ENCODE data around the gene SNX4.
"Not testable (repeated sequence)": the region's sequence is repeated elsewhere in the genome, so short reads cannot be mapped to it uniquely, and the experiment has no call there.

The SNX4 gene

GRCh38 chr3:125461896-125462295, 58.1 kb downstream of the SNX4 start:
- DNase-seq, result no peak

GRCh38 chr3:125460233-125460632, 59.8 kb downstream of the SNX4 start:
- DNase-seq, result no peak

- no peak for DNase-seq
Observed at GRCh38 chr3:125443923-125444322, 76.1 kb downstream of the SNX4 start.

- no peak for DNase-seq
Observed at GRCh38 chr3:125442506-125442905, 77.5 kb downstream of the SNX4 start.

GRCh38 chr3:125440970-125441369, 79.0 kb downstream of the SNX4 start:
- DNase-seq, result no peak

- no peak for DNase-seq
Observed at GRCh38 chr3:125440559-125440955, 79.4 kb downstream of the SNX4 start.

GRCh38 chr3:125437631-125438435, 82.2 kb downstream of the SNX4 start:
- peak; percentile 29 for DNase-seq

- no peak for DNase-seq
Observed at GRCh38 chr3:125436921-125437320, 83.1 kb downstream of the SNX4 start.

- no peak for DNase-seq
Observed at GRCh38 chr3:125435231-125435630, 84.8 kb downstream of the SNX4 start.

- no peak for DNase-seq
Observed at GRCh38 chr3:125434582-125435011, 85.4 kb downstream of the SNX4 start.

GRCh38 chr3:125433611-125434041, 86.4 kb downstream of the SNX4 start:
- no peak for DNase-seq

- DNase-seq, result no peak
Observed at GRCh38 chr3:125433091-125433534, 86.9 kb downstream of the SNX4 start.

GRCh38 chr3:125431912-125432790, 87.9 kb downstream of the SNX4 start:
- no peak for DNase-seq

- DNase-seq, result no peak
Observed at GRCh38 chr3:125431391-125431790, 88.6 kb downstream of the SNX4 start.

GRCh38 chr3:125428216-125428830, 91.7 kb downstream of the SNX4 start:
- no peak for DNase-seq

- DNase-seq, result no peak
Observed at GRCh38 chr3:125418306-125418705, 101.7 kb downstream of the SNX4 start.

GRCh38 chr3:125416235-125416634, 103.8 kb downstream of the SNX4 start:
- DNase-seq, result no peak

- DNase-seq, result no peak
Observed at GRCh38 chr3:125414669-125415068, 105.3 kb downstream of the SNX4 start.

- no peak for DNase-seq
Observed at GRCh38 chr3:125410922-125411321, 109.1 kb downstream of the SNX4 start.

- DNase-seq, result no peak
Observed at GRCh38 chr3:125406070-125406469, 113.9 kb downstream of the SNX4 start.

- DNase-seq, result not testable (repeated sequence)
Observed at GRCh38 chr3:125405515-125405914, 114.5 kb downstream of the SNX4 start.

- DNase-seq, result no peak
Observed at GRCh38 chr3:125403789-125404188, 116.2 kb downstream of the SNX4 start.

GRCh38 chr3:125402639-125403038, 117.4 kb downstream of the SNX4 start:
- no peak for DNase-seq
